GM23338 (cell line): ENCODE measurements around the gene MIPEP. TPM values are rescaled to one million over a fixed set of nuclear protein-coding genes. Genes with fewer than 3 reads are reported as not detected.

Source experiments
- ATAC-seq: fragments of 200-7000 bp; cut with Tn5 transposase; 3 replicates; pipeline ENCODE4 v1.9.1; 2020
- DNase-seq: peaks from one replicate; pipeline ENCODE4 v3.0.0-alpha.2; 2015; ENCODE audit warnings: low spot score
- H2AFZ ChIP-seq: fragments of 200-600 bp; sonication (generic); 2 replicates; pipeline ENCODE4 v1.8.0; 2016; ENCODE audit warnings: antibody characterized with exemption, mild to moderate bottlenecking, moderate library complexity
- H3F3A ChIP-seq: fragments of 200-600 bp; sonication (generic); replicated peaks from 2 replicates; pipeline ENCODE4 v1.8.0; 2017; ENCODE audit warnings: antibody characterized with exemption, mixed run types, low read depth
- H3K27ac ChIP-seq: fragments of 200-600 bp; sonication (generic); 2 replicates; pipeline ENCODE4 v1.6.1; 2016; ENCODE audit warnings: low read depth
- H3K27me3 ChIP-seq: fragments of 200-600 bp; sonication (generic); 2 replicates; pipeline ENCODE4 v1.8.0; 2016; ENCODE audit warnings: mild to moderate bottlenecking, mixed run types, moderate library complexity; ENCODE audit not compliant: insufficient read depth
- H3K36me3 ChIP-seq: fragments of 200-600 bp; sonication (generic); 2 replicates; pipeline ENCODE4 v1.8.0; 2016; ENCODE audit warnings: mild to moderate bottlenecking; ENCODE audit not compliant: insufficient read depth
- H3K4me1 ChIP-seq: fragments of 200-600 bp; sonication (generic); 2 replicates; pipeline ENCODE4 v1.8.0; 2016; ENCODE audit warnings: mild to moderate bottlenecking, moderate library complexity; ENCODE audit not compliant: insufficient read depth
- H3K4me2 ChIP-seq: fragments of 200-600 bp; sonication (generic); 2 replicates; pipeline ENCODE4 v1.7.1; 2017; ENCODE audit warnings: mixed run types
- H3K4me3 ChIP-seq: fragments of 200-600 bp; sonication (generic); 2 replicates; pipeline ENCODE4 v1.6.1; 2016; ENCODE audit warnings: mixed run types
- H3K79me2 ChIP-seq: fragments of 200-600 bp; sonication (generic); replicated peaks from 2 replicates; pipeline ENCODE4 v1.8.0; 2017; ENCODE audit warnings: mild to moderate bottlenecking; ENCODE audit not compliant: insufficient read depth
- H3K9me2 ChIP-seq: fragments of 200-600 bp; sonication (generic); 2 replicates; pipeline ENCODE4 v1.8.0; 2017; ENCODE audit not compliant: insufficient read depth
- H4K20me1 ChIP-seq: fragments of 200-600 bp; sonication (generic); replicated peaks from 2 replicates; pipeline ENCODE4 v1.8.0; 2017; ENCODE audit warnings: mild to moderate bottlenecking; ENCODE audit not compliant: insufficient read depth
- H3K27ac Mint-ChIP-seq: 2 replicates; pipeline ENCODE4 v1.8.0; 2020; ENCODE audit warnings: inconsistent platforms, mild to moderate bottlenecking, moderate library complexity, mixed read lengths
- H3K27me3 Mint-ChIP-seq: 3 replicates; pipeline ENCODE4 v1.8.0; 2022; ENCODE audit warnings: low read depth, mild to moderate bottlenecking, moderate library complexity, mixed read lengths, inconsistent platforms; ENCODE audit not compliant: insufficient read depth, poor library complexity
- H3K36me3 Mint-ChIP-seq: 3 replicates; pipeline ENCODE4 v1.8.0; 2021; ENCODE audit warnings: low read depth, mild to moderate bottlenecking, inconsistent platforms, moderate library complexity, mixed read lengths
- H3K4me1 Mint-ChIP-seq: 3 replicates; pipeline ENCODE4 v1.8.0; 2020; ENCODE audit warnings: mild to moderate bottlenecking, inconsistent platforms, mixed read lengths
- H3K4me3 Mint-ChIP-seq: 3 replicates; pipeline ENCODE4 v1.8.0; 2021; ENCODE audit warnings: moderate library complexity, mild to moderate bottlenecking, inconsistent platforms, mixed read lengths
- H3K9me3 Mint-ChIP-seq: 3 replicates; pipeline ENCODE4 v1.8.0; 2020; ENCODE audit warnings: moderate library complexity, mild to moderate bottlenecking, inconsistent platforms, mixed read lengths
- CREB1 ChIP-seq: fragments of 250-450 bp; sonication (Bioruptor Pico); IDR thresholded peaks from 2 replicates; pipeline ENCODE4 v1.5.0; 2020; ENCODE audit warnings: low read depth, mild to moderate bottlenecking, moderate library complexity
- CTCF ChIP-seq, 2 experiments: fragments of 200-600 bp in 1 of 2; sonication (generic) in 1 of 2; conservative IDR thresholded peaks; 2 replicates each; pipeline versions ENCODE4 v1.5.1 to v1.6.1; 2016 to 2017; ENCODE audit warnings: antibody characterized with exemption in 2 of 2, low read depth in 2 of 2, mild to moderate bottlenecking in 2 of 2, moderate library complexity in 1 of 2
- ETS1 ChIP-seq: IDR thresholded peaks from 2 replicates; pipeline ENCODE4 v1.6.1; 2016; ENCODE audit warnings: antibody characterized with exemption
- EZH2 ChIP-seq: fragments of 200-600 bp; sonication (generic); IDR thresholded peaks from one replicate; pipeline ENCODE4 v1.8.0; 2017; ENCODE audit warnings: antibody characterized with exemption, mild to moderate bottlenecking, low read depth; ENCODE audit not compliant: unreplicated experiment
- EZH2phosphoT487 ChIP-seq: fragments of 200-600 bp; sonication (generic); IDR thresholded peaks from one replicate; pipeline ENCODE4 v1.8.1; 2018; ENCODE audit warnings: antibody characterized with exemption; ENCODE audit not compliant: unreplicated experiment
- JUNB ChIP-seq: IDR thresholded peaks from one replicate; pipeline ENCODE4 v1.6.1; 2016; ENCODE audit warnings: antibody characterized with exemption; ENCODE audit not compliant: unreplicated experiment
- NANOG ChIP-seq: IDR thresholded peaks from 2 replicates; pipeline ENCODE4 v1.6.1; 2016; ENCODE audit warnings: antibody characterized with exemption, borderline replicate concordance
- POLR2AphosphoS5 ChIP-seq: IDR thresholded peaks from 2 replicates; pipeline ENCODE4 v1.6.1; 2016; ENCODE audit warnings: antibody characterized with exemption, low read depth
- STAT1 ChIP-seq: IDR thresholded peaks from one replicate; pipeline ENCODE4 v1.6.1; 2016; ENCODE audit warnings: antibody characterized with exemption; ENCODE audit not compliant: unreplicated experiment
- ZNF114 ChIP-seq: fragments of 250-450 bp; sonication (Bioruptor Pico); IDR thresholded peaks from 2 replicates; pipeline ENCODE4 v1.5.0; 2020; ENCODE audit warnings: mild to moderate bottlenecking, moderate library complexity
- ZNF331 ChIP-seq: fragments of 250-450 bp; sonication (Bioruptor Pico); IDR thresholded peaks from 2 replicates; pipeline ENCODE4 v1.5.0; 2020; ENCODE audit warnings: low read depth, mild to moderate bottlenecking, moderate library complexity
- polyA plus RNA-seq: library from polyadenylated mRNA; unstranded; fragments of >200 nt; fragmentation: Nextera tagmentation; extraction: Ambion mirVana; gene quantifications from 2 replicates; pipeline ENCODE4 v1.2.1, GENCODE V29; 2016
- total RNA-seq: library from RNA; depleted of rRNA; stranded (reverse); fragments of >200 nt; shearing (Covaris generic); gene quantifications from 2 replicates; pipeline ENCODE4 v1.2.3, GENCODE V29; 2014
- TF ChIP-seq, protein P1 (sequence below): fragments of 250-450 bp; sonication (Bioruptor Pico); IDR thresholded peaks from 2 replicates; pipeline ENCODE4 v1.5.0; 2020; ENCODE audit warnings: mild to moderate bottlenecking, moderate library complexity
- TF ChIP-seq, protein P2 (sequence below): IDR thresholded peaks from one replicate; pipeline ENCODE4 v1.6.1; 2018; ENCODE audit warnings: antibody characterized with exemption; ENCODE audit not compliant: unreplicated experiment

Gene MIPEP
- total and polyA plus RNA-seq, 2 experiments from 2014 or later = 20.8 to 22.5 TPM

- Histone ChIP-seq H2AFZ (no peak overlapping the region), H3F3A (no peaks in the 10 kb centered on the region), H3K4me3 (no peak overlapping the region), H3K4me2 (no peak overlapping the region), H4K20me1 (no peaks in the 10 kb centered on the region), H3K4me1 (no peaks in the 10 kb centered on the region), H3K27ac (no peak overlapping the region), H3K9me2 (no peaks in the 10 kb centered on the region), H3K27me3 (no peaks in the 10 kb centered on the region), H3K36me3 (no peaks in the 10 kb centered on the region), H3K79me2 (no peaks in the 10 kb centered on the region)
- ATAC-seq (no peak), DNase-seq (no peak)
- Mint-ChIP-seq H3K36me3 (no peaks in the 10 kb centered on the region), H3K9me3 (no peaks in the 10 kb centered on the region), H3K27me3 (no peaks in the 10 kb centered on the region), H3K27ac (no peak overlapping the region), H3K4me3 (no peak overlapping the region), H3K4me1 (no peaks in the 10 kb centered on the region)
- TF ChIP-seq CTCF (conservative IDR thresholded peaks at IDR 0.05; ENCODE audit: low read depth in 2 of 2) (no peak), ETS1 (no peak), POLR2AphosphoS5 (no peak), EZH2 (no peak), NANOG (no peak), JUNB (no peak), CREB1 (no peak), EZH2phosphoT487 (no peak), ZNF114 (no peak), STAT1 (no peak), ZNF331 (CRISPR knock-in tag) (no peak)
- TF ChIP-seq, protein P1, sequence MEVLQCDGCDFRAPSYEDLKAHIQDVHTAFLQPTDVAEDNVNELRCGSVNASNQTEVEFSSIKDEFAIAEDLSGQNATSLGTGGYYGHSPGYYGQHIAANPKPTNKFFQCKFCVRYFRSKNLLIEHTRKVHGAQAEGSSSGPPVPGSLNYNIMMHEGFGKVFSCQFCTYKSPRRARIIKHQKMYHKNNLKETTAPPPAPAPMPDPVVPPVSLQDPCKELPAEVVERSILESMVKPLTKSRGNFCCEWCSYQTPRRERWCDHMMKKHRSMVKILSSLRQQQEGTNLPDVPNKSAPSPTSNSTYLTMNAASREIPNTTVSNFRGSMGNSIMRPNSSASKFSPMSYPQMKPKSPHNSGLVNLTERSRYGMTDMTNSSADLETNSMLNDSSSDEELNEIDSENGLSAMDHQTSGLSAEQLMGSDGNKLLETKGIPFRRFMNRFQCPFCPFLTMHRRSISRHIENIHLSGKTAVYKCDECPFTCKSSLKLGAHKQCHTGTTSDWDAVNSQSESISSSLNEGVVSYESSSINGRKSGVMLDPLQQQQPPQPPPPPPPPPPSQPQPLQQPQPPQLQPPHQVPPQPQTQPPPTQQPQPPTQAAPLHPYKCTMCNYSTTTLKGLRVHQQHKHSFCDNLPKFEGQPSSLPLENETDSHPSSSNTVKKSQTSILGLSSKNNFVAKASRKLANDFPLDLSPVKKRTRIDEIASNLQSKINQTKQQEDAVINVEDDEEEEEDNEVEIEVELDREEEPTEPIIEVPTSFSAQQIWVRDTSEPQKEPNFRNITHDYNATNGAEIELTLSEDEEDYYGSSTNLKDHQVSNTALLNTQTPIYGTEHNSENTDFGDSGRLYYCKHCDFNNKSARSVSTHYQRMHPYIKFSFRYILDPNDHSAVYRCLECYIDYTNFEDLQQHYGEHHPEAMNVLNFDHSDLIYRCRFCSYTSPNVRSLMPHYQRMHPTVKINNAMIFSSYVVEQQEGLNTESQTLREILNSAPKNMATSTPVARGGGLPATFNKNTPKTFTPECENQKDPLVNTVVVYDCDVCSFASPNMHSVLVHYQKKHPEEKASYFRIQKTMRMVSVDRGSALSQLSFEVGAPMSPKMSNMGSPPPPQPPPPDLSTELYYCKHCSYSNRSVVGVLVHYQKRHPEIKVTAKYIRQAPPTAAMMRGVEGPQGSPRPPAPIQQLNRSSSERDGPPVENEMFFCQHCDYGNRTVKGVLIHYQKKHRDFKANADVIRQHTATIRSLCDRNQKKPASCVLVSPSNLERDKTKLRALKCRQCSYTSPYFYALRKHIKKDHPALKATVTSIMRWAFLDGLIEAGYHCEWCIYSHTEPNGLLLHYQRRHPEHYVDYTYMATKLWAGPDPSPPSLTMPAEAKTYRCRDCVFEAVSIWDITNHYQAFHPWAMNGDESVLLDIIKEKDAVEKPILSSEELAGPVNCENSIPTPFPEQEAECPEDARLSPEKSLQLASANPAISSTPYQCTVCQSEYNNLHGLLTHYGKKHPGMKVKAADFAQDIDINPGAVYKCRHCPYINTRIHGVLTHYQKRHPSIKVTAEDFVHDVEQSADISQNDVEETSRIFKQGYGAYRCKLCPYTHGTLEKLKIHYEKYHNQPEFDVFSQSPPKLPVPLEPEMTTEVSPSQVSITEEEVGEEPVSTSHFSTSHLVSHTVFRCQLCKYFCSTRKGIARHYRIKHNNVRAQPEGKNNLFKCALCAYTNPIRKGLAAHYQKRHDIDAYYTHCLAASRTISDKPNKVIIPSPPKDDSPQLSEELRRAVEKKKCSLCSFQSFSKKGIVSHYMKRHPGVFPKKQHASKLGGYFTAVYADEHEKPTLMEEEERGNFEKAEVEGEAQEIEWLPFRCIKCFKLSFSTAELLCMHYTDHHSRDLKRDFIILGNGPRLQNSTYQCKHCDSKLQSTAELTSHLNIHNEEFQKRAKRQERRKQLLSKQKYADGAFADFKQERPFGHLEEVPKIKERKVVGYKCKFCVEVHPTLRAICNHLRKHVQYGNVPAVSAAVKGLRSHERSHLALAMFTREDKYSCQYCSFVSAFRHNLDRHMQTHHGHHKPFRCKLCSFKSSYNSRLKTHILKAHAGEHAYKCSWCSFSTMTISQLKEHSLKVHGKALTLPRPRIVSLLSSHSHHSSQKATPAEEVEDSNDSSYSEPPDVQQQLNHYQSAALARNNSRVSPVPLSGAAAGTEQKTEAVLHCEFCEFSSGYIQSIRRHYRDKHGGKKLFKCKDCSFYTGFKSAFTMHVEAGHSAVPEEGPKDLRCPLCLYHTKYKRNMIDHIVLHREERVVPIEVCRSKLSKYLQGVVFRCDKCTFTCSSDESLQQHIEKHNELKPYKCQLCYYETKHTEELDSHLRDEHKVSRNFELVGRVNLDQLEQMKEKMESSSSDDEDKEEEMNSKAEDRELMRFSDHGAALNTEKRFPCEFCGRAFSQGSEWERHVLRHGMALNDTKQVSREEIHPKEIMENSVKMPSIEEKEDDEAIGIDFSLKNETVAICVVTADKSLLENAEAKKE (CRISPR knock-in tag) = no peak
- TF ChIP-seq, protein P2, sequence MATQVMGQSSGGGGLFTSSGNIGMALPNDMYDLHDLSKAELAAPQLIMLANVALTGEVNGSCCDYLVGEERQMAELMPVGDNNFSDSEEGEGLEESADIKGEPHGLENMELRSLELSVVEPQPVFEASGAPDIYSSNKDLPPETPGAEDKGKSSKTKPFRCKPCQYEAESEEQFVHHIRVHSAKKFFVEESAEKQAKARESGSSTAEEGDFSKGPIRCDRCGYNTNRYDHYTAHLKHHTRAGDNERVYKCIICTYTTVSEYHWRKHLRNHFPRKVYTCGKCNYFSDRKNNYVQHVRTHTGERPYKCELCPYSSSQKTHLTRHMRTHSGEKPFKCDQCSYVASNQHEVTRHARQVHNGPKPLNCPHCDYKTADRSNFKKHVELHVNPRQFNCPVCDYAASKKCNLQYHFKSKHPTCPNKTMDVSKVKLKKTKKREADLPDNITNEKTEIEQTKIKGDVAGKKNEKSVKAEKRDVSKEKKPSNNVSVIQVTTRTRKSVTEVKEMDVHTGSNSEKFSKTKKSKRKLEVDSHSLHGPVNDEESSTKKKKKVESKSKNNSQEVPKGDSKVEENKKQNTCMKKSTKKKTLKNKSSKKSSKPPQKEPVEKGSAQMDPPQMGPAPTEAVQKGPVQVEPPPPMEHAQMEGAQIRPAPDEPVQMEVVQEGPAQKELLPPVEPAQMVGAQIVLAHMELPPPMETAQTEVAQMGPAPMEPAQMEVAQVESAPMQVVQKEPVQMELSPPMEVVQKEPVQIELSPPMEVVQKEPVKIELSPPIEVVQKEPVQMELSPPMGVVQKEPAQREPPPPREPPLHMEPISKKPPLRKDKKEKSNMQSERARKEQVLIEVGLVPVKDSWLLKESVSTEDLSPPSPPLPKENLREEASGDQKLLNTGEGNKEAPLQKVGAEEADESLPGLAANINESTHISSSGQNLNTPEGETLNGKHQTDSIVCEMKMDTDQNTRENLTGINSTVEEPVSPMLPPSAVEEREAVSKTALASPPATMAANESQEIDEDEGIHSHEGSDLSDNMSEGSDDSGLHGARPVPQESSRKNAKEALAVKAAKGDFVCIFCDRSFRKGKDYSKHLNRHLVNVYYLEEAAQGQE = no peak
These were observed 18.7 kb downstream of the MIPEP start for GRCh38 chr13:23870356-23871140.
